Endothelial cell of umbilical vein (primary cell): ENCODE data around the gene NRSN1. TPM values are rescaled to one million over a fixed set of nuclear protein-coding genes. Genes with fewer than 3 reads are reported as not detected.

Experiments
- BruUV-seq: library from RNA; stranded (reverse); fragments of 400-500 nt; replicated peaks from 2 replicates; lab custom pipeline; 2021; lab: Mats Ljungman, UMichigan
- CTCF ChIA-PET: fragments of 300-600, 350-600 bp; sonication (Branson Sonifier 250); formaldehyde crosslinking; loops from one replicate; lab custom pipeline; 2021; ENCODE audit warnings: antibody characterized with exemption, inconsistent platforms; lab: Charles Lee
- POLR2A ChIA-PET: fragments of 300-600, 350-600 bp; sonication (Branson Sonifier 250); formaldehyde crosslinking; loops from one replicate; lab custom pipeline; 2021; ENCODE audit warnings: antibody characterized with exemption, inconsistent platforms; lab: Charles Lee
- DNase-seq: peaks from one replicate; pipeline ENCODE4 v3.0.0-alpha.2; 2011; ENCODE audit warnings: low read depth, low spot score
- FAIRE-seq: peaks from 2 replicates; lab custom pipeline; 2011; peaks lifted over from hg19 to GRCh38; lab: Jason Lieb, UNC
- H2AFZ ChIP-seq: 2 replicates; pipeline ENCODE4 v1.6.0; 2012; ENCODE audit warnings: low read depth, low read length, control low read depth, inconsistent platforms
- H3K27ac ChIP-seq: 2 replicates; pipeline ENCODE4 v1.5.1; 2011; ENCODE audit warnings: low read depth, mild to moderate bottlenecking, control low read depth, low read length, moderate library complexity; ENCODE audit not compliant: insufficient read depth
- H3K27me3 ChIP-seq, 2 experiments: 2 replicates each; pipeline versions ENCODE4 v1.6.0 to v1.6.1; 2011; ENCODE audit warnings: low read length in 2 of 2, mixed read lengths in 1 of 2; ENCODE audit not compliant: control insufficient read depth in 2 of 2, insufficient read depth in 2 of 2
- H3K36me3 ChIP-seq, 2 experiments: 2 replicates in 1 of 2; 3 replicates in 1 of 2; pipeline ENCODE4 v1.5.1; 2011; ENCODE audit warnings: low read length in 2 of 2, mild to moderate bottlenecking in 1 of 2, moderate library complexity in 1 of 2; ENCODE audit not compliant: control insufficient read depth in 2 of 2, insufficient read depth in 2 of 2; ENCODE audit errors: extremely low read depth in 1 of 2
- H3K4me1 ChIP-seq: 3 replicates; pipeline ENCODE4 v1.5.1; 2011; ENCODE audit warnings: mild to moderate bottlenecking, low read length; ENCODE audit not compliant: control insufficient read depth, insufficient read depth; ENCODE audit errors: extremely low read depth
- H3K4me2 ChIP-seq: 2 replicates; pipeline ENCODE4 v1.6.1; 2011; ENCODE audit warnings: low read length, control low read depth, mixed read lengths; ENCODE audit not compliant: insufficient read depth
- H3K4me3 ChIP-seq, 3 experiments: fragments of 200-600 bp in 1 of 3; sonication (generic), shearing (Covaris generic) in 1 of 3; replicated peaks in 1 of 3; 2 replicates each; pipeline ENCODE4 v1.5.1; 2011 to 2016; ENCODE audit warnings: control low read depth in 3 of 3, low read length in 3 of 3, mild to moderate bottlenecking in 2 of 3, inconsistent platforms in 1 of 3, low read depth in 1 of 3, moderate library complexity in 1 of 3; ENCODE audit not compliant: insufficient read depth in 1 of 3
- H3K79me2 ChIP-seq: 2 replicates; pipeline ENCODE4 v1.6.0; 2012; ENCODE audit warnings: low read length, inconsistent platforms; ENCODE audit not compliant: control insufficient read depth, insufficient read depth
- H3K9ac ChIP-seq: replicated peaks from 2 replicates; pipeline ENCODE3; 2011; ENCODE audit warnings: low read length, control low read depth; ENCODE audit not compliant: insufficient read depth; ENCODE audit errors: extremely low read depth
- H3K9me1 ChIP-seq: replicated peaks from 3 replicates; pipeline ENCODE4 v1.6.0; 2011; ENCODE audit warnings: mild to moderate bottlenecking, low read length; ENCODE audit not compliant: control insufficient read depth, insufficient read depth; ENCODE audit errors: extremely low read depth
- H3K9me3 ChIP-seq: replicated peaks from 2 replicates; pipeline ENCODE4 v1.5.1; 2012; ENCODE audit warnings: low read length, inconsistent platforms; ENCODE audit not compliant: control insufficient read depth, insufficient read depth
- H4K20me1 ChIP-seq: replicated peaks from 2 replicates; pipeline ENCODE3; 2011; ENCODE audit warnings: mild to moderate bottlenecking, low read length; ENCODE audit not compliant: control insufficient read depth, insufficient read depth; ENCODE audit errors: extremely low read depth
- CTCF ChIP-seq, 2 donors: IDR thresholded peaks; 1 replicate in 1 of 2; 2 replicates in 1 of 2; pipeline ENCODE4 v1.5.1; 2011; ENCODE audit warnings: low read length in 2 of 2, mild to moderate bottlenecking in 2 of 2, moderate library complexity in 2 of 2, control low read depth in 1 of 2, inconsistent platforms in 1 of 2, low read depth in 1 of 2; ENCODE audit not compliant: insufficient read depth in 1 of 2; ENCODE audit errors: extremely low read depth in 1 of 2
- EZH2 ChIP-seq: IDR thresholded peaks from 2 replicates; pipeline ENCODE4 v1.6.1; 2012; ENCODE audit warnings: borderline replicate concordance, low read depth, mild to moderate bottlenecking, moderate library complexity, low read length, inconsistent platforms; ENCODE audit not compliant: severe bottlenecking
- FOS ChIP-seq: IDR thresholded peaks from 2 replicates; pipeline ENCODE4 v1.6.1; 2011; ENCODE audit warnings: mild to moderate bottlenecking, low read length, moderate library complexity, borderline replicate concordance; ENCODE audit not compliant: insufficient read depth
- GATA2 ChIP-seq: IDR thresholded peaks from 2 replicates; pipeline ENCODE4 v1.7.0; 2011; ENCODE audit warnings: low read depth, mild to moderate bottlenecking, moderate library complexity, mixed read lengths, low read length; ENCODE audit not compliant: insufficient read length, insufficient read depth
- JUN ChIP-seq: IDR thresholded peaks from 2 replicates; pipeline ENCODE4 v1.6.1; 2011; ENCODE audit warnings: borderline replicate concordance, low read depth; ENCODE audit not compliant: insufficient read length, insufficient read depth
- MYC ChIP-seq: IDR thresholded peaks from one replicate; pipeline ENCODE4 v1.6.1; 2011; ENCODE audit warnings: mild to moderate bottlenecking, low read depth, low read length
- POLR2A ChIP-seq: IDR thresholded peaks from 2 replicates; pipeline ENCODE4 v1.6.1; 2012; ENCODE audit warnings: low read depth, mild to moderate bottlenecking, control low read depth, low read length
- POLR2AphosphoS5 ChIP-seq: IDR thresholded peaks from 2 replicates; pipeline ENCODE4 v1.6.1; 2012; ENCODE audit warnings: low read depth, mild to moderate bottlenecking, control low read depth, low read length, moderate library complexity; ENCODE audit not compliant: insufficient read depth
- dilution Hi-C: fragments of 300-500 bp; cut with MboI; formaldehyde crosslinking; loops from one replicate; pipeline ENCODE4 v1.15.0; 2019; ENCODE audit warnings: low sequenced_read_pairs; ENCODE audit not compliant: extremely low pct_ligation_motif_present
- intact Hi-C: fragments of 100-400 bp; cut with micrococcal nuclease; formaldehyde crosslinking; loops from one replicate; pipeline ENCODE4 v1.10.0; 2022
- polyA plus RNA-seq, 4 experiments: library from polyadenylated mRNA; depleted of rRNA in 3 of 4; stranded (reverse) in 3 of 4; unstranded in 1 of 4; fragments of >200 nt; gene quantifications; 2 replicates each; pipeline versions ENCODE4 v1.2.1 to v1.2.3, GENCODE V29; 2011 to 2012; ENCODE audit warnings: missing spikeins in 1 of 4
- total RNA-seq: library from RNA; stranded (reverse); gene quantifications from 2 replicates; pipeline ENCODE4 v1.2.3, GENCODE V29; 2021
- TF ChIP-seq, protein P1 (sequence below): IDR thresholded peaks from 2 replicates; pipeline ENCODE4 v1.6.1; 2011; ENCODE audit not compliant: insufficient read depth, insufficient read length

NRSN1 gene
- total and polyA plus RNA-seq, 2 donors (not counting 3 experiments of a cell fraction or from before 2014, with no cell fraction given) = not detected

DNA sequence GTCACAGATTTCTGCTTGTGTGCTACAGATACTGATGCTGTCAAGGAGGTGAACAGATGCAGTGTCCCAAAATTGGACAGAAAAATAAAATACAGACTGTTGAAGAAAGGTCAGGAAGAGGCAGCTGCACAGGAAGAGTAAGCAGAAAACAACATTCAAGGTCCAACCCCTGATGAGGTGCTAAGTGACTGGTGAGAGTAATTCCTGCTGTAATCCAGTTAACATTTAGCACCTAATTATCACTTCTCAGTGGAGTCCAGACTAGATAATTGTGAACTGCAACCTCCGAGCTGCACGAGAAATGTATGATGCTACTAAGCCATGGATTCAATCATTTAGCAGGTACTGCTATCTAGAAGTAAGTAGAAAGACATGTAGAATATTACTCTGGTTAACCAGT is 36.3 kb upstream of the NRSN1 start:
- H3K4me2 ChIP-seq = no peak overlapping the region
- CTCF ChIA-PET = no interaction called here
- FAIRE-seq = no peak

More for the DNA sequence above, 36.3 kb upstream of the NRSN1 start:
- H3K9ac ChIP-seq = no peak overlapping the region
- H3K36me3 ChIP-seq = no peaks in the 10 kb centered on the region
- dilution Hi-C loops = no loop called here
- no peaks in the 10 kb centered on the region for H3K27me3 ChIP-seq
- H3K27ac ChIP-seq = no peak overlapping the region
- no peaks in the 10 kb centered on the region for H3K4me1 ChIP-seq
- no peak overlapping the region for H3K4me3 ChIP-seq
- BruUV-seq = no TSS peak
- H4K20me1 ChIP-seq = no peaks in the 10 kb centered on the region
- no peak overlapping the region for H2AFZ ChIP-seq
- DNase-seq = no peak
- no peaks in the 10 kb centered on the region for H3K79me2 ChIP-seq
- intact Hi-C loops = no loop called here
- peaks cover 3% of the 10 kb centered on the region for H3K9me3 ChIP-seq
- no peak for TF ChIP-seq POLR2A
- TF ChIP-seq EZH2 = no peak
- no peak for TF ChIP-seq MYC
- TF ChIP-seq GATA2 = no peak
- no peak for TF ChIP-seq CTCF (IDR thresholded peaks at IDR 0.05; ENCODE audit: extremely low read depth in 1 of 2, insufficient read depth in 1 of 2, low read depth in 1 of 2, low read length in 2 of 2)
- TF ChIP-seq, protein P1, sequence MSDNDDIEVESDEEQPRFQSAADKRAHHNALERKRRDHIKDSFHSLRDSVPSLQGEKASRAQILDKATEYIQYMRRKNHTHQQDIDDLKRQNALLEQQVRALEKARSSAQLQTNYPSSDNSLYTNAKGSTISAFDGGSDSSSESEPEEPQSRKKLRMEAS = no peak
- TF ChIP-seq POLR2AphosphoS5 = no peak
- TF ChIP-seq JUN = no peak
- TF ChIP-seq FOS = no peak
- no peaks in the 10 kb centered on the region for H3K9me1 ChIP-seq
- POLR2A ChIA-PET = no interaction called here
